Erythroblast (primary cell): ENCODE data around the gene UBA7.

ENCODE experiments used
- GATA1 ChIP-seq: IDR thresholded peaks from 2 replicates; pipeline ENCODE4 v1.6.1; 2011; ENCODE audit warnings: low read depth, mild to moderate bottlenecking, control low read depth, low read length, moderate library complexity
- POLR2A ChIP-seq: IDR thresholded peaks from 2 replicates; pipeline ENCODE4 v1.6.1; 2011; ENCODE audit warnings: mild to moderate bottlenecking, low read length

GRCh38 chr3:49771340-49771938, 42.3 kb downstream of the UBA7 start:
- no peak for TF ChIP-seq POLR2A
- TF ChIP-seq GATA1: no peak
